ENCODE results near the gene CLSTN2. TPM values are rescaled to one million over a fixed set of nuclear protein-coding genes. Genes with fewer than 3 reads are reported as not detected.

Gene CLSTN2
- total RNA-seq, 1 experiment from 2014 or later: 0.68 TPM

GRCh38 chr3:140553591-140553990 lies 618.6 kb downstream of the CLSTN2 start:
- Histone ChIP-seq H3K79me2 (ENCODE audit: insufficient read depth, low read length) (0 out of 2 replicates have a peak, but pooled peaks cover 1% of the 10 kb centered on the region), H3K27me3 (ENCODE audit: insufficient read depth, low read length) (no peaks in the 10 kb centered on the region), H2AFZ (ENCODE audit: low read length) (no peak overlapping the region), H2BK15ac (ENCODE audit: low read depth, low read length) (no peak overlapping the region), H4K91ac (ENCODE audit: insufficient read length, low read depth, low read length) (no peak overlapping the region), H2BK120ac (ENCODE audit: low read depth, low read length, poor library complexity, severe bottlenecking) (no peak overlapping the region), H3K79me1 (ENCODE audit: insufficient read depth, low read depth, low read length, poor library complexity, severe bottlenecking) (no peaks in the 10 kb centered on the region), H3K4me2 (ENCODE audit: insufficient read depth, insufficient read length, low read length) (no peak overlapping the region), H3K23ac (ENCODE audit: insufficient read length, low read depth, low read length) (no peak overlapping the region), H2BK20ac (ENCODE audit: low read depth, low read length, poor library complexity, severe bottlenecking) (no peak overlapping the region), H3K18ac (ENCODE audit: insufficient read length, low read depth, low read length) (no peak overlapping the region), H3K9ac (ENCODE audit: extremely low read depth, insufficient read length, low read length) (no peak overlapping the region), H3K9me3 (ENCODE audit: control insufficient read depth, low read depth, low read length) (no peaks in the 10 kb centered on the region), H3K27ac (ENCODE audit: insufficient read length, low read depth, low read length) (no peak overlapping the region), H2AK5ac (ENCODE audit: insufficient read length, low read length) (no peak overlapping the region), H3T11ph (ENCODE audit: low read length) (no peak overlapping the region), H3K23me2 (ENCODE audit: insufficient read length, low read depth, low read length, poor library complexity, severe bottlenecking) (no peaks in the 10 kb centered on the region), H4K20me1 (ENCODE audit: control insufficient read depth, insufficient read depth, insufficient read length) (no peaks in the 10 kb centered on the region), H3K56ac (ENCODE audit: insufficient read length, low read depth, low read length) (no peak overlapping the region), H4K5ac (ENCODE audit: insufficient read length, low read depth, low read length) (no peak overlapping the region), H3K4ac (ENCODE audit: low read depth, low read length) (no peak overlapping the region), H4K8ac (replicated peaks; ENCODE audit: insufficient read length, low read depth, low read length) (no peak overlapping the region), H2BK12ac (ENCODE audit: insufficient read length, low read depth, low read length) (no peak overlapping the region), H3K4me1 (ENCODE audit: insufficient read depth, low read length) (no peaks in the 10 kb centered on the region), H3K14ac (ENCODE audit: insufficient read depth, low read length) (no peak overlapping the region), H2BK5ac (ENCODE audit: insufficient read length, low read length) (no peak overlapping the region)
- Mint-ChIP-seq H3K4me1 (no peaks in the 10 kb centered on the region), H3K27me3 (ENCODE audit: low read depth) (no peaks in the 10 kb centered on the region), H3K36me3 (ENCODE audit: insufficient read depth in 1 of 3, low read depth in 3 of 3) (no peaks in the 10 kb centered on the region), H3K27ac (no peak overlapping the region), H3K4me3 (no peak overlapping the region), H3K9me3 (no peaks in the 10 kb centered on the region)
- no peak for TF ChIP-seq CTCF (conservative IDR thresholded peaks at IDR 0.05)
- DNase-seq: peak; percentile 49
- no CpG with 5 or more reads among the region's 4 CpGs for WGBS (ENCODE audit: extremely low coverage, insufficient read length, low lambda C conversion rate)

Measured in H9 (cell line).